Esophagus muscularis mucosa (tissue), 4 donors: Measurements from ENCODE around the gene NXN.

Experiments used
- EP300 ChIP-seq: sonication (generic); formaldehyde crosslinking; IDR thresholded peaks from one replicate; pipeline ENCODE4 v1.6.1; 2017; ENCODE audit warnings: antibody characterized with exemption
- POLR2A ChIP-seq: fragments of 450-650 bp; IDR thresholded peaks from one replicate; pipeline ENCODE4 v1.6.1; 2017; ENCODE audit warnings: antibody characterized with exemption, moderate library complexity, mild to moderate bottlenecking, low read depth
- POLR2AphosphoS5 ChIP-seq, 2 donors: sonication (generic); formaldehyde crosslinking; IDR thresholded peaks; one replicate each; pipeline ENCODE4 v1.6.1; 2017; ENCODE audit warnings: antibody characterized with exemption in 2 of 2
- TF ChIP-seq, protein P1 (sequence below), 3 experiments: fragments of 200-600 bp in 2 of 3; fragments of 450-650 bp in 1 of 3; sonication (generic) in 2 of 3; IDR thresholded peaks; one replicate each; pipeline ENCODE4 v1.5.1; 2017 to 2019; ENCODE audit warnings: antibody characterized with exemption in 3 of 3, mild to moderate bottlenecking in 2 of 3, moderate library complexity in 1 of 3

DNA sequence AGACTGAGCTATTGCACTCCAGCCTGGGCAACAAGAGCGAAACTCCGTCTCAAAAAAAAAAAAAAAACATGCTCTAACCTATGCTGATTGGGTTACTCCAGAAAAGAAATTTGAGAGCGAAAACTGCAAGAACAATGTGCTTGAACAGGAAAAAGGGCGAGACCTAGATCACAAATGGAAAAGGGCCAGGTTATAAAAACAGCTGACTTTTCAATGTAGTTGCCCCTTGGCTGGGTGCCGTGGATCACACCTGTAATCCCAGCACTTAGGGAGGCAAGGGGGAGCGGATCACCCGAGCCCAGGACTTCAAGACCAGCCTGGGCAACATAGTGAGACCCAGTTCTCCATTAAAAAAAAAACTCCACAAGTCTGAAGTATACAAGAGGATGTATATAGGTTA lies 148.6 kb downstream of the NXN start:
- TF ChIP-seq, protein P1, sequence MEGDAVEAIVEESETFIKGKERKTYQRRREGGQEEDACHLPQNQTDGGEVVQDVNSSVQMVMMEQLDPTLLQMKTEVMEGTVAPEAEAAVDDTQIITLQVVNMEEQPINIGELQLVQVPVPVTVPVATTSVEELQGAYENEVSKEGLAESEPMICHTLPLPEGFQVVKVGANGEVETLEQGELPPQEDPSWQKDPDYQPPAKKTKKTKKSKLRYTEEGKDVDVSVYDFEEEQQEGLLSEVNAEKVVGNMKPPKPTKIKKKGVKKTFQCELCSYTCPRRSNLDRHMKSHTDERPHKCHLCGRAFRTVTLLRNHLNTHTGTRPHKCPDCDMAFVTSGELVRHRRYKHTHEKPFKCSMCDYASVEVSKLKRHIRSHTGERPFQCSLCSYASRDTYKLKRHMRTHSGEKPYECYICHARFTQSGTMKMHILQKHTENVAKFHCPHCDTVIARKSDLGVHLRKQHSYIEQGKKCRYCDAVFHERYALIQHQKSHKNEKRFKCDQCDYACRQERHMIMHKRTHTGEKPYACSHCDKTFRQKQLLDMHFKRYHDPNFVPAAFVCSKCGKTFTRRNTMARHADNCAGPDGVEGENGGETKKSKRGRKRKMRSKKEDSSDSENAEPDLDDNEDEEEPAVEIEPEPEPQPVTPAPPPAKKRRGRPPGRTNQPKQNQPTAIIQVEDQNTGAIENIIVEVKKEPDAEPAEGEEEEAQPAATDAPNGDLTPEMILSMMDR (IDR thresholded peaks at IDR 0.05) = no peak
- no peak for TF ChIP-seq EP300
- no peak for TF ChIP-seq POLR2AphosphoS5 (IDR thresholded peaks at IDR 0.05)
- TF ChIP-seq POLR2A = no peak
